Stimulated activated CD4-positive, alpha-beta T cell treated with anti-CD3 and anti-CD28 coated beads, TNF-alpha, amount 100 ng/mL, for 24 hours (primary cell): ENCODE results near the gene FEZF1.

Source experiments
- DNase-seq, 3 experiments: peaks; one replicate each; pipeline ENCODE4 v3.0.0-alpha.2; 2020; ENCODE audit warnings: low read depth in 3 of 3

Gene FEZF1

GRCh38 chr7:122304319-122304975 lies at the start of gene FEZF1:
TSS of gene FEZF1 (minus strand) at chr7:122304750. CDS start at chr7:122304437, 313 bp downstream.
- DNase-seq, result no peak

GRCh38 chr7:122352454-122352853 lies 47.9 kb upstream of the FEZF1 start:
- DNase-seq, result no peak

- no peak for DNase-seq
These were observed 46.2 kb upstream of the FEZF1 start for GRCh38 chr7:122350701-122351100.

GRCh38 chr7:122344303-122344620 lies 39.7 kb upstream of the FEZF1 start:
- DNase-seq, result no peak

GRCh38 chr7:122343601-122344302 lies 39.2 kb upstream of the FEZF1 start:
- no peak for DNase-seq

- no peak for DNase-seq
These were observed 35.9 kb upstream of the FEZF1 start for GRCh38 chr7:122340427-122340826.

- no peak for DNase-seq
These were observed 34.8 kb upstream of the FEZF1 start for GRCh38 chr7:122339145-122339904.

GRCh38 chr7:122337011-122337410 lies 32.5 kb upstream of the FEZF1 start:
- no peak for DNase-seq

GRCh38 chr7:122329145-122329802 lies 24.7 kb upstream of the FEZF1 start:
- no peak for DNase-seq

GRCh38 chr7:122327969-122328368 lies 23.4 kb upstream of the FEZF1 start:
- no peak for DNase-seq

GRCh38 chr7:122316467-122317388 lies 12.2 kb upstream of the FEZF1 start:
- no peak for DNase-seq

GRCh38 chr7:122315507-122316466 lies 11.2 kb upstream of the FEZF1 start:
- no peak for DNase-seq

GRCh38 chr7:122314284-122314683 lies 9.7 kb upstream of the FEZF1 start:
- DNase-seq, result no peak

- no peak for DNase-seq
These were observed 8.2 kb upstream of the FEZF1 start for GRCh38 chr7:122312789-122313188.

- no peak for DNase-seq
These were observed 7.3 kb upstream of the FEZF1 start for GRCh38 chr7:122311734-122312450.

- no peak for DNase-seq
These were observed 6.6 kb upstream of the FEZF1 start for GRCh38 chr7:122311050-122311700.

- no peak for DNase-seq
These were observed 5.8 kb upstream of the FEZF1 start for GRCh38 chr7:122310119-122311021.

GRCh38 chr7:122309421-122309820 lies 4.9 kb upstream of the FEZF1 start:
- DNase-seq, result no peak
